IPS-11a (cell line): Measurements from ENCODE around the gene ADAMTS7.
"Not testable (repeated sequence)": the region's sequence is repeated elsewhere in the genome, so short reads cannot be mapped to it uniquely, and the experiment has no call there.

ENCODE experiments used
- H3K4me3 ChIP-seq: one replicate; pipeline ENCODE4 v1.5.1; 2013; ENCODE audit warnings: low read depth, low read length, control low read depth

The ADAMTS7 gene

GRCh38 chr15:78755900-78756591, 55.2 kb downstream of the ADAMTS7 start:
- H3K4me3 ChIP-seq, result not testable (repeated sequence)

GRCh38 chr15:78754637-78755280, 56.5 kb downstream of the ADAMTS7 start:
- not testable (repeated sequence) for H3K4me3 ChIP-seq

GRCh38 chr15:78753751-78754535, 57.3 kb downstream of the ADAMTS7 start:
- H3K4me3 ChIP-seq, result not testable (repeated sequence)

- not testable (repeated sequence) for H3K4me3 ChIP-seq
Observed at GRCh38 chr15:78753359-78753659, 58.0 kb downstream of the ADAMTS7 start.

- no peak overlapping the region for H3K4me3 ChIP-seq
Observed at GRCh38 chr15:78752492-78753358, 58.5 kb downstream of the ADAMTS7 start.

GRCh38 chr15:78751602-78751979, 59.7 kb downstream of the ADAMTS7 start:
- no peak overlapping the region for H3K4me3 ChIP-seq

- H3K4me3 ChIP-seq, result not testable (repeated sequence)
Observed at GRCh38 chr15:78750974-78751601, 60.2 kb downstream of the ADAMTS7 start.

- H3K4me3 ChIP-seq, result no peak overlapping the region
Observed at GRCh38 chr15:78750566-78750965, 60.7 kb downstream of the ADAMTS7 start.

GRCh38 chr15:78749831-78750230, 61.4 kb downstream of the ADAMTS7 start:
- H3K4me3 ChIP-seq, result no peak overlapping the region

- H3K4me3 ChIP-seq, result not testable (repeated sequence)
Observed at GRCh38 chr15:78747877-78748276, 63.4 kb downstream of the ADAMTS7 start.

GRCh38 chr15:78741674-78742073, 69.6 kb downstream of the ADAMTS7 start:
- H3K4me3 ChIP-seq, result not testable (repeated sequence)

GRCh38 chr15:78740904-78741274, 70.4 kb downstream of the ADAMTS7 start:
- H3K4me3 ChIP-seq, result no peak overlapping the region

GRCh38 chr15:78739996-78740903, 71.0 kb downstream of the ADAMTS7 start:
- H3K4me3 ChIP-seq, result no peak overlapping the region

- H3K4me3 ChIP-seq, result no peak overlapping the region
Observed at GRCh38 chr15:78739206-78739605, 72.1 kb downstream of the ADAMTS7 start.

- H3K4me3 ChIP-seq, result not testable (repeated sequence)
Observed at GRCh38 chr15:78737931-78738558, 73.2 kb downstream of the ADAMTS7 start.

GRCh38 chr15:78737187-78737820, 74.0 kb downstream of the ADAMTS7 start:
- no peak overlapping the region for H3K4me3 ChIP-seq

GRCh38 chr15:78736286-78736685, 75.0 kb downstream of the ADAMTS7 start:
- not testable (repeated sequence) for H3K4me3 ChIP-seq

GRCh38 chr15:78734451-78735064, 76.7 kb downstream of the ADAMTS7 start:
- H3K4me3 ChIP-seq, result no peak overlapping the region
